Activated T-cell treated with anti-CD3 and anti-CD28 coated beads, Interleukin-2, amount 50 U/mL, for 72 hours (primary cell): ENCODE measurements around the gene RIPOR2. TPM values are rescaled to one million over a fixed set of nuclear protein-coding genes. Genes with fewer than 3 reads are reported as not detected.
"Not testable (repeated sequence)": the region's sequence is repeated elsewhere in the genome, so short reads cannot be mapped to it uniquely, and the experiment has no call there.

Experiments used
- ATAC-seq, 2 donors: fragments of 150-1000 bp; cut with Tn5 transposase; replicated peaks in 1 of 2; 2 replicates each; pipeline ENCODE4 v1.10.0; 2021; ENCODE audit warnings: moderate library complexity in 2 of 2, mild to moderate bottlenecking in 1 of 2
- DNase-seq, 2 donors: peaks; one replicate each; pipeline ENCODE4 v3.0.0; 2021 to 2022; ENCODE audit warnings: mixed read lengths in 1 of 2
- H3K27ac Mint-ChIP-seq: one replicate; pipeline ENCODE4 v1.8.0; 2022; ENCODE audit warnings: mild to moderate bottlenecking, moderate library complexity, mixed read lengths
- H3K27me3 Mint-ChIP-seq: one replicate; pipeline ENCODE4 v1.8.0; 2022; ENCODE audit warnings: low read depth, mixed read lengths
- H3K36me3 Mint-ChIP-seq, 2 donors: one replicate each; pipeline ENCODE4 v1.8.0; 2022; ENCODE audit warnings: mixed read lengths in 2 of 2, mild to moderate bottlenecking in 1 of 2; ENCODE audit not compliant: insufficient read depth in 2 of 2
- H3K4me1 Mint-ChIP-seq: one replicate; pipeline ENCODE4 v1.8.0; 2022; ENCODE audit warnings: low read depth, mixed read lengths
- H3K4me3 Mint-ChIP-seq, 2 donors: one replicate each; pipeline ENCODE4 v1.8.0; 2022; ENCODE audit warnings: mild to moderate bottlenecking in 2 of 2, mixed read lengths in 2 of 2, moderate library complexity in 2 of 2
- H3K9me3 Mint-ChIP-seq, 2 donors: one replicate each; pipeline ENCODE4 v1.8.0; 2022; ENCODE audit warnings: mixed read lengths in 2 of 2
- total RNA-seq, 2 donors: library from RNA; stranded (reverse); gene quantifications; one replicate each; pipeline ENCODE4 v1.2.3, GENCODE V29; 2022

The RIPOR2 gene
- total RNA-seq, 2 donors from 2014 or later = 67.0 to 69.7 TPM

- H3K27me3 Mint-ChIP-seq = no peaks in the 10 kb centered on the region
- H3K4me1 Mint-ChIP-seq = peaks cover 93% of the 10 kb centered on the region
- peak; percentile 56 to 59 for DNase-seq
- H3K36me3 Mint-ChIP-seq = peaks cover 0 to 7% of the 10 kb centered on the region in 2 donors
- no peaks in the 10 kb centered on the region for H3K9me3 Mint-ChIP-seq
- ATAC-seq = peak; percentile 87 to 88
- peak overlapping the region; percentile 95 for H3K27ac Mint-ChIP-seq
- peak overlapping the region; percentile 60 to 80 for H3K4me3 Mint-ChIP-seq
Observed at GRCh38 chr6:24883618-24884017, 52.1 kb downstream of the RIPOR2 start.

- peaks cover 0 to 2% of the 10 kb centered on the region in 2 donors for H3K9me3 Mint-ChIP-seq
- ATAC-seq (peak; percentile 49 to 69), DNase-seq (peak in 1 of 2 donors; percentile 29)
- H3K36me3 Mint-ChIP-seq = peaks cover 2 to 13% of the 10 kb centered on the region in 2 donors
- H3K4me1 Mint-ChIP-seq = peaks cover 87% of the 10 kb centered on the region
- peak overlapping the region; percentile 60 to 80 for H3K4me3 Mint-ChIP-seq
- no peaks in the 10 kb centered on the region for H3K27me3 Mint-ChIP-seq
- H3K27ac Mint-ChIP-seq = peak overlapping the region; percentile 95
Observed at GRCh38 chr6:24882835-24883555, 52.8 kb downstream of the RIPOR2 start.

GRCh38 chr6:24882295-24882694 is 53.5 kb downstream of the RIPOR2 start:
- Mint-ChIP-seq H3K27ac (peak overlapping the region; percentile 95), H3K27me3 (no peaks in the 10 kb centered on the region), H3K36me3 (peaks cover 8 to 20% of the 10 kb centered on the region in 2 donors), H3K4me3 (peak overlapping the region in 1 of 2 donors; percentile 53), H3K9me3 (peaks cover 2 to 6% of the 10 kb centered on the region in 2 donors), H3K4me1 (peaks cover 80% of the 10 kb centered on the region)
- no peak for ATAC-seq
- no peak for DNase-seq

- peaks cover 16 to 28% of the 10 kb centered on the region in 2 donors for H3K36me3 Mint-ChIP-seq
Observed at GRCh38 chr6:24881376-24881775, 54.4 kb downstream of the RIPOR2 start.

GRCh38 chr6:24880451-24880850 is 55.3 kb downstream of the RIPOR2 start:
- Mint-ChIP-seq H3K9me3 (peaks cover 7 to 14% of the 10 kb centered on the region in 2 donors), H3K4me3 (no peak overlapping the region), H3K27ac (peak overlapping the region; percentile 9), H3K36me3 (peaks cover 18 to 38% of the 10 kb centered on the region in 2 donors), H3K4me1 (peaks cover 78% of the 10 kb centered on the region), H3K27me3 (no peaks in the 10 kb centered on the region)
- ATAC-seq = no peak
- DNase-seq = no peak

More at GRCh38 chr6:24881376-24881775, 54.4 kb downstream of the RIPOR2 start:
- H3K27me3 Mint-ChIP-seq = no peaks in the 10 kb centered on the region
- DNase-seq = no peak
- peak overlapping the region; percentile 95 for H3K27ac Mint-ChIP-seq
- H3K4me1 Mint-ChIP-seq = peaks cover 77% of the 10 kb centered on the region
- no peak for ATAC-seq
- H3K4me3 Mint-ChIP-seq = peak overlapping the region in 1 of 2 donors; percentile 39
- peaks cover 5 to 14% of the 10 kb centered on the region in 2 donors for H3K9me3 Mint-ChIP-seq

- H3K4me3 Mint-ChIP-seq = peak overlapping the region in 1 of 2 donors; percentile 25
- no peaks in the 10 kb centered on the region for H3K27me3 Mint-ChIP-seq
- H3K9me3 Mint-ChIP-seq = peaks cover 7 to 14% of the 10 kb centered on the region in 2 donors
- peaks cover 72% of the 10 kb centered on the region for H3K4me1 Mint-ChIP-seq
- peak overlapping the region; percentile 69 for H3K27ac Mint-ChIP-seq
- DNase-seq (no peak), ATAC-seq (no peak)
- peaks cover 18 to 40% of the 10 kb centered on the region in 2 donors for H3K36me3 Mint-ChIP-seq
Observed at GRCh38 chr6:24879351-24879750, 56.4 kb downstream of the RIPOR2 start.

GRCh38 chr6:24877747-24878146 is 58.0 kb downstream of the RIPOR2 start:
- H3K27ac Mint-ChIP-seq = peak overlapping the region; percentile 20

GRCh38 chr6:24876499-24877465 is 59.0 kb downstream of the RIPOR2 start:
- ATAC-seq = no peak

More at GRCh38 chr6:24877747-24878146, 58.0 kb downstream of the RIPOR2 start:
- not testable (repeated sequence) for ATAC-seq, DNase-seq, H3K27me3 Mint-ChIP-seq, H3K4me3 Mint-ChIP-seq
- H3K9me3 Mint-ChIP-seq = peaks cover 7 to 14% of the 10 kb centered on the region in 2 donors
- H3K4me1 Mint-ChIP-seq = peaks cover 56% of the 10 kb centered on the region
- H3K36me3 Mint-ChIP-seq = peaks cover 18 to 47% of the 10 kb centered on the region in 2 donors

GRCh38 chr6:24875534-24875901 is 60.2 kb downstream of the RIPOR2 start:
- no peaks in the 10 kb centered on the region for H3K27me3 Mint-ChIP-seq
- ATAC-seq (no peak), DNase-seq (no peak)
- peaks cover 38% of the 10 kb centered on the region for H3K4me1 Mint-ChIP-seq
- peaks cover 7 to 14% of the 10 kb centered on the region in 2 donors for H3K9me3 Mint-ChIP-seq
- no peak overlapping the region for H3K4me3 Mint-ChIP-seq
- peaks cover 18 to 56% of the 10 kb centered on the region in 2 donors for H3K36me3 Mint-ChIP-seq
- no peak overlapping the region for H3K27ac Mint-ChIP-seq

More at GRCh38 chr6:24876499-24877465, 59.0 kb downstream of the RIPOR2 start:
- H3K27ac Mint-ChIP-seq = no peak overlapping the region
- peaks cover 46% of the 10 kb centered on the region for H3K4me1 Mint-ChIP-seq
- peak overlapping the region in 1 of 2 donors; percentile 10 for H3K4me3 Mint-ChIP-seq
- no peak for DNase-seq
- H3K9me3 Mint-ChIP-seq = peaks cover 7 to 14% of the 10 kb centered on the region in 2 donors
- H3K27me3 Mint-ChIP-seq = no peaks in the 10 kb centered on the region
- peaks cover 18 to 49% of the 10 kb centered on the region in 2 donors for H3K36me3 Mint-ChIP-seq

GRCh38 chr6:24874776-24875533 is 60.8 kb downstream of the RIPOR2 start:
- Mint-ChIP-seq H3K27ac (no peak overlapping the region), H3K4me3 (no peak overlapping the region), H3K4me1 (peaks cover 33% of the 10 kb centered on the region), H3K27me3 (no peaks in the 10 kb centered on the region), H3K36me3 (peaks cover 18 to 60% of the 10 kb centered on the region in 2 donors), H3K9me3 (peaks cover 7 to 14% of the 10 kb centered on the region in 2 donors)
- ATAC-seq = no peak
- no peak for DNase-seq

- Mint-ChIP-seq H3K27me3 (no peaks in the 10 kb centered on the region), H3K9me3 (peaks cover 7 to 14% of the 10 kb centered on the region in 2 donors), H3K4me3 (no peak overlapping the region), H3K36me3 (peaks cover 18 to 60% of the 10 kb centered on the region in 2 donors), H3K4me1 (peaks cover 25% of the 10 kb centered on the region), H3K27ac (no peak overlapping the region)
- DNase-seq = no peak
- no peak for ATAC-seq
Observed at GRCh38 chr6:24874128-24874527, 61.6 kb downstream of the RIPOR2 start.

GRCh38 chr6:24872779-24873178 is 63.0 kb downstream of the RIPOR2 start:
- Mint-ChIP-seq H3K4me1 (peaks cover 29% of the 10 kb centered on the region), H3K36me3 (peaks cover 21 to 59% of the 10 kb centered on the region in 2 donors), H3K4me3 (no peak overlapping the region), H3K9me3 (peaks cover 6 to 10% of the 10 kb centered on the region in 2 donors), H3K27ac (peak overlapping the region; percentile 52), H3K27me3 (no peaks in the 10 kb centered on the region)
- DNase-seq (no peak), ATAC-seq (no peak)
